22Rv1 (cell line): ENCODE measurements around the gene CACHD1.

Experiments used
- H3K27ac ChIP-seq: fragments of 450-650 bp; 2 replicates; pipeline ENCODE4 v1.5.1; 2017
- ZFX ChIP-seq: fragments of 450-650 bp; IDR thresholded peaks from 2 replicates; pipeline ENCODE4 v1.6.1; 2017; ENCODE audit warnings: antibody characterized with exemption, borderline replicate concordance
- TF ChIP-seq, protein P1 (sequence below): fragments of 450-650 bp; IDR thresholded peaks from 2 replicates; pipeline ENCODE4 v1.5.1; 2017; ENCODE audit warnings: mild to moderate bottlenecking

CACHD1 gene

GRCh38 chr1:64469977-64470664 is at the start of gene CACHD1:
CACHD1 (plus strand) TSS chr1:64470129; CDS start chr1:64470745, 616 bp downstream.
- TF ChIP-seq, protein P1, sequence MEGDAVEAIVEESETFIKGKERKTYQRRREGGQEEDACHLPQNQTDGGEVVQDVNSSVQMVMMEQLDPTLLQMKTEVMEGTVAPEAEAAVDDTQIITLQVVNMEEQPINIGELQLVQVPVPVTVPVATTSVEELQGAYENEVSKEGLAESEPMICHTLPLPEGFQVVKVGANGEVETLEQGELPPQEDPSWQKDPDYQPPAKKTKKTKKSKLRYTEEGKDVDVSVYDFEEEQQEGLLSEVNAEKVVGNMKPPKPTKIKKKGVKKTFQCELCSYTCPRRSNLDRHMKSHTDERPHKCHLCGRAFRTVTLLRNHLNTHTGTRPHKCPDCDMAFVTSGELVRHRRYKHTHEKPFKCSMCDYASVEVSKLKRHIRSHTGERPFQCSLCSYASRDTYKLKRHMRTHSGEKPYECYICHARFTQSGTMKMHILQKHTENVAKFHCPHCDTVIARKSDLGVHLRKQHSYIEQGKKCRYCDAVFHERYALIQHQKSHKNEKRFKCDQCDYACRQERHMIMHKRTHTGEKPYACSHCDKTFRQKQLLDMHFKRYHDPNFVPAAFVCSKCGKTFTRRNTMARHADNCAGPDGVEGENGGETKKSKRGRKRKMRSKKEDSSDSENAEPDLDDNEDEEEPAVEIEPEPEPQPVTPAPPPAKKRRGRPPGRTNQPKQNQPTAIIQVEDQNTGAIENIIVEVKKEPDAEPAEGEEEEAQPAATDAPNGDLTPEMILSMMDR, result peak; percentile 2; the same call in 1 of the 2 replicates
- no peak for TF ChIP-seq ZFX
- no peak within 1 kb of the TSS for H3K27ac ChIP-seq

GRCh38 chr1:64421377-64421776 is 48.6 kb upstream of the CACHD1 start:
- H3K27ac ChIP-seq, result no peak overlapping the region
- TF ChIP-seq, protein P1, result no peak

DNA sequence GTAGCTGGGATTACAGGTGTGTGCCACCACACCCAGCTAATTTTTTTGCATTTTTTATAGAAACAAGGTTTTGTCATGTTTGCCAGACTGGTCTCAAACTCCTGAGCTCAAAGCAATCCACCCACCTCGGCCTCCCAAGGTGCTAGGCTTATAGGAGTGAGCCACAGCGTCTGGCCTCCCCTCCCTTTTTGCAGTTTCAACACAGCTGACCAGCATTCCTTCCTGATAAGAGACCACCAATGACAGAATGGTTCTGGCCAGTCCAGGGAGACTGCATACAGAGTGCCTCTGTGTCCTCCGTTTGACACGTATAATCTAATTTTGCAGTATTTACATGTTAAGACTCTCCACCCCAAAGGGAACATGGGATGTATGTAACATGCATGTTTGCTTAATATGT is 46.4 kb upstream of the CACHD1 start:
- no peak overlapping the region for H3K27ac ChIP-seq
- TF ChIP-seq, protein P1, result no peak
- no peak for TF ChIP-seq ZFX

- TF ChIP-seq, protein P1, result no peak
- TF ChIP-seq ZFX, result no peak
- H3K27ac ChIP-seq, result no peak overlapping the region
These were observed 45.5 kb upstream of the CACHD1 start for GRCh38 chr1:64424412-64424811.

- H3K27ac ChIP-seq, result no peak overlapping the region
- TF ChIP-seq ZFX, result no peak
- TF ChIP-seq, protein P1, result no peak
These were observed 44.4 kb upstream of the CACHD1 start for GRCh38 chr1:64425521-64425920.

DNA sequence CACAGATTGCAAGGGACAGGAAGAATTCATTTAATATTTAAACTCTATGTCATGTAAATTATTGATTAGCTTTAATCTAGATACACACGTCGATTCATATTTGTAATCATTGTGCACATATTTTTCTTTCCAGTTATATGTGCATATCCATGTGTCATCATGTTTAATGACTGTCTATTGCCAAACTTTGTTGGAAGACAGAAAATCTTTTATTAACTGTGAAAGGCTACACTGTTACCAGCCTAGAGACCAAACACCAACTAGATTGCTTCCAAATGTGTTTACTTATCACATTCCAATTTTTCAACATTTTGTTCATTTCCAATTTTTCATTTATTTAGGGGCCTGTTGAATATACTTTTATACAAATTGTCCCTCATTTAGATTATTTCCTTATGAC is 43.2 kb upstream of the CACHD1 start:
- TF ChIP-seq, protein P1, result no peak
- TF ChIP-seq ZFX, result no peak

GRCh38 chr1:64427879-64428278 is 42.0 kb upstream of the CACHD1 start:
- TF ChIP-seq ZFX, result no peak
- TF ChIP-seq, protein P1, result no peak
- no peak overlapping the region for H3K27ac ChIP-seq

More for the DNA sequence above, 43.2 kb upstream of the CACHD1 start:
- H3K27ac ChIP-seq, result no peak overlapping the region
